ENCODE data around the gene CKB. TPM values are rescaled to one million over a fixed set of nuclear protein-coding genes. Genes with fewer than 3 reads are reported as not detected.

CKB gene
- total RNA-seq, 1 donor from 2014 or later: 178 TPM

DNA sequence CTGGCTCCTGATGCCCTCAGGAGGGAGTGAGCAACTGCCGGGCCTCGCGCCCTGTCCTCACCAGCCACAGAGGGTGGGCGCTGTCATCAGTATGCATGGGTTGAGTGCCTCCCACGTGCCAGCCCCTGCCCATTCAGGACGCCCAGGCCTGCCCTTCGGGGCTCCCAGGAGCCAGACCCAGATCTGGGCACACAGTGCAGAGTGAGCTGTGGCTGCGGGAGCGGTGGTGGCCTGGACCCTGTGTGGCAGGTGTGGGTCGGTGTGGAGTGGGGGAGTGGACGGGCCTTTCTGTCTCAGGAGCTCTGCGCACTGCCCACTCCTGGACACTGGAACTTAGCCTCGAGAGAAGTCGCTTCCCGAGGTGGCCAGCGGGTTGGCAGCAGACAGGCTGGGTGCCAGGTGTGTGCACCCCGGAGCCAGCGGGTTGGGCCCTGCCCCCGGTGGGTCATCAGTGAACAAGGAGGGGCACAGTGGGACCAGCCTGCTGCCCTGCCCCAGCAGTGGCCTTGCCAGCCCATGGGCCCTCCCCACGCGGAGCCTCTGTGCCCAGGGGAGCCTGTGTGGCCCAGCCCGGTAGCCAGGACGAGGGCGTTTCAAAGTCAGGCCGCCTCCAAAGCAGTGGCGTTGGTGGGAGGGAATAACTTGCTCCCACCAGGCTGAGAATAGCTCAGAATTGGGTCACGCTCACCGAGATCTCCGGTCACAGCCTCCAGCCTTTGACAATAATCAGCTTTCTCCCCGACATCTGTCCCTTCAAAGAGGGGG, 15.8 kb upstream of the CKB start:
- no peaks in the 10 kb centered on the region for H3K9me3 ChIP-seq (ENCODE audit: insufficient read depth, low read depth, low read length)
- H3K36me3 ChIP-seq (ENCODE audit: insufficient read depth, low read length): no peaks in the 10 kb centered on the region
- FAIRE-seq (no peak), DNase-seq (ENCODE audit: low read depth) (no peak)
- Mint-ChIP-seq H3K27me3 (ENCODE audit: low read depth, unreplicated experiment) (no peaks in the 10 kb centered on the region), H3K4me1 (ENCODE audit: low read depth, unreplicated experiment) (peaks cover 7% of the 10 kb centered on the region), H3K36me3 (ENCODE audit: low read depth, unreplicated experiment) (peaks cover 2% of the 10 kb centered on the region), H3K4me3 (ENCODE audit: unreplicated experiment) (no peak overlapping the region), H3K9me3 (ENCODE audit: unreplicated experiment) (no peaks in the 10 kb centered on the region), H3K27ac (ENCODE audit: unreplicated experiment) (no peak overlapping the region)
- peaks cover 28% of the 10 kb centered on the region for H3K4me1 ChIP-seq (ENCODE audit: insufficient read depth, low read length)
- TF ChIP-seq, protein P1, sequence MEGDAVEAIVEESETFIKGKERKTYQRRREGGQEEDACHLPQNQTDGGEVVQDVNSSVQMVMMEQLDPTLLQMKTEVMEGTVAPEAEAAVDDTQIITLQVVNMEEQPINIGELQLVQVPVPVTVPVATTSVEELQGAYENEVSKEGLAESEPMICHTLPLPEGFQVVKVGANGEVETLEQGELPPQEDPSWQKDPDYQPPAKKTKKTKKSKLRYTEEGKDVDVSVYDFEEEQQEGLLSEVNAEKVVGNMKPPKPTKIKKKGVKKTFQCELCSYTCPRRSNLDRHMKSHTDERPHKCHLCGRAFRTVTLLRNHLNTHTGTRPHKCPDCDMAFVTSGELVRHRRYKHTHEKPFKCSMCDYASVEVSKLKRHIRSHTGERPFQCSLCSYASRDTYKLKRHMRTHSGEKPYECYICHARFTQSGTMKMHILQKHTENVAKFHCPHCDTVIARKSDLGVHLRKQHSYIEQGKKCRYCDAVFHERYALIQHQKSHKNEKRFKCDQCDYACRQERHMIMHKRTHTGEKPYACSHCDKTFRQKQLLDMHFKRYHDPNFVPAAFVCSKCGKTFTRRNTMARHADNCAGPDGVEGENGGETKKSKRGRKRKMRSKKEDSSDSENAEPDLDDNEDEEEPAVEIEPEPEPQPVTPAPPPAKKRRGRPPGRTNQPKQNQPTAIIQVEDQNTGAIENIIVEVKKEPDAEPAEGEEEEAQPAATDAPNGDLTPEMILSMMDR (IDR thresholded peaks at IDR 0.05; ENCODE audit: insufficient read depth, low read depth, low read length): no peak
- no peak for TF ChIP-seq EZH2 (IDR thresholded peaks at IDR 0.05; ENCODE audit: insufficient read depth, low read length)
- H3K27me3 ChIP-seq (ENCODE audit: insufficient read depth, low read length): no peaks in the 10 kb centered on the region
- H3K4me2 ChIP-seq (ENCODE audit: low read length): no peak overlapping the region
- peaks cover 16% of the 10 kb centered on the region for H4K20me1 ChIP-seq (ENCODE audit: insufficient read depth, low read length)
- no peak overlapping the region for H3K27ac ChIP-seq (ENCODE audit: low read depth, low read length)
- no peak overlapping the region for H2AFZ ChIP-seq (ENCODE audit: low read depth, low read length)
- no peak overlapping the region for H3K9ac ChIP-seq (ENCODE audit: low read length)
- H3K79me2 ChIP-seq (ENCODE audit: insufficient read depth, low read length): no peaks in the 10 kb centered on the region
- H3K4me3 ChIP-seq (ENCODE audit: insufficient read depth, low read depth, low read length): no peak overlapping the region

GRCh38 chr14:103537175-103537990, 14.8 kb upstream of the CKB start:
- Histone ChIP-seq H3K9ac (ENCODE audit: low read length) (peak overlapping the region; percentile 23), H4K20me1 (ENCODE audit: insufficient read depth, low read length) (peaks cover 21% of the 10 kb centered on the region), H3K9me3 (ENCODE audit: insufficient read depth, low read depth, low read length) (no peaks in the 10 kb centered on the region), H3K4me3 (ENCODE audit: insufficient read depth, low read depth, low read length) (no peak overlapping the region), H3K4me1 (ENCODE audit: insufficient read depth, low read length) (peaks cover 24% of the 10 kb centered on the region), H3K4me2 (ENCODE audit: low read length) (no peak overlapping the region), H3K27me3 (ENCODE audit: insufficient read depth, low read length) (no peaks in the 10 kb centered on the region), H3K27ac (ENCODE audit: low read depth, low read length) (no peak overlapping the region), H3K36me3 (ENCODE audit: insufficient read depth, low read length) (no peaks in the 10 kb centered on the region), H3K79me2 (ENCODE audit: insufficient read depth, low read length) (peaks cover 4% of the 10 kb centered on the region), H2AFZ (ENCODE audit: low read depth, low read length) (no peak overlapping the region)
- Mint-ChIP-seq H3K27ac (ENCODE audit: unreplicated experiment) (no peak overlapping the region), H3K4me3 (ENCODE audit: unreplicated experiment) (no peak overlapping the region), H3K36me3 (ENCODE audit: low read depth, unreplicated experiment) (peaks cover 2% of the 10 kb centered on the region), H3K4me1 (ENCODE audit: low read depth, unreplicated experiment) (peaks cover 7% of the 10 kb centered on the region), H3K27me3 (ENCODE audit: low read depth, unreplicated experiment) (no peaks in the 10 kb centered on the region), H3K9me3 (ENCODE audit: unreplicated experiment) (no peaks in the 10 kb centered on the region)
- TF ChIP-seq EZH2 (IDR thresholded peaks at IDR 0.05; ENCODE audit: insufficient read depth, low read length): no peak
- TF ChIP-seq, protein P1 (IDR thresholded peaks at IDR 0.05; ENCODE audit: insufficient read depth, low read depth, low read length): no peak
- FAIRE-seq (no peak), DNase-seq (ENCODE audit: low read depth) (no peak)

Measured in astrocyte (in vitro differentiated cells and primary cell).